IPS-NIHi7 (cell line): ENCODE results near the gene GULP1.
"Not testable (repeated sequence)": the region's sequence is repeated elsewhere in the genome, so short reads cannot be mapped to it uniquely, and the experiment has no call there.

ENCODE experiments used
- DNase-seq: peaks from one replicate; pipeline ENCODE4 v3.0.0; 2012; ENCODE audit warnings: mixed read lengths; ENCODE audit errors: extremely low spot score

Gene GULP1

GRCh38 chr2:188600536-188601210 is 309.0 kb downstream of the GULP1 start:
- no peak for DNase-seq

- no peak for DNase-seq
Measured at GRCh38 chr2:188601391-188601790, 309.7 kb downstream of the GULP1 start.

GRCh38 chr2:188601927-188602326 is 310.3 kb downstream of the GULP1 start:
- no peak for DNase-seq

DNA sequence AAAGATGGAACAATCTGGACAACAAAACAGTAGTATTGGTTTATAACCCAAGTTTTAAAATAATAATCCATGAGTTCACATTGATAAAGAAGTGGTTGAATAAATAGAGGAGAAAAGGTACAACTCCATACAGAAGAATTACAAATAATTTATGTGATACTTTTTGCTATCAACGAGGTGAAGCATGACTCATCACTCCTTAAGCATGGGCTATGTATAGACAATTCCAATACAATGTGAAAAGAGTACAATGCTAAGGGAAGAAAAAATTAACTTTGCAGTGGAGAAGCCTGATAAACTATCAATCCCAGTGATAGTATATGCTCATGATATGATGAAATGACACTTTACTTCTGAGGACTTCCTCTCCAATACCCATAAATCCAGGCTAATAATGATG is 312.9 kb downstream of the GULP1 start:
- DNase-seq = no peak

DNA sequence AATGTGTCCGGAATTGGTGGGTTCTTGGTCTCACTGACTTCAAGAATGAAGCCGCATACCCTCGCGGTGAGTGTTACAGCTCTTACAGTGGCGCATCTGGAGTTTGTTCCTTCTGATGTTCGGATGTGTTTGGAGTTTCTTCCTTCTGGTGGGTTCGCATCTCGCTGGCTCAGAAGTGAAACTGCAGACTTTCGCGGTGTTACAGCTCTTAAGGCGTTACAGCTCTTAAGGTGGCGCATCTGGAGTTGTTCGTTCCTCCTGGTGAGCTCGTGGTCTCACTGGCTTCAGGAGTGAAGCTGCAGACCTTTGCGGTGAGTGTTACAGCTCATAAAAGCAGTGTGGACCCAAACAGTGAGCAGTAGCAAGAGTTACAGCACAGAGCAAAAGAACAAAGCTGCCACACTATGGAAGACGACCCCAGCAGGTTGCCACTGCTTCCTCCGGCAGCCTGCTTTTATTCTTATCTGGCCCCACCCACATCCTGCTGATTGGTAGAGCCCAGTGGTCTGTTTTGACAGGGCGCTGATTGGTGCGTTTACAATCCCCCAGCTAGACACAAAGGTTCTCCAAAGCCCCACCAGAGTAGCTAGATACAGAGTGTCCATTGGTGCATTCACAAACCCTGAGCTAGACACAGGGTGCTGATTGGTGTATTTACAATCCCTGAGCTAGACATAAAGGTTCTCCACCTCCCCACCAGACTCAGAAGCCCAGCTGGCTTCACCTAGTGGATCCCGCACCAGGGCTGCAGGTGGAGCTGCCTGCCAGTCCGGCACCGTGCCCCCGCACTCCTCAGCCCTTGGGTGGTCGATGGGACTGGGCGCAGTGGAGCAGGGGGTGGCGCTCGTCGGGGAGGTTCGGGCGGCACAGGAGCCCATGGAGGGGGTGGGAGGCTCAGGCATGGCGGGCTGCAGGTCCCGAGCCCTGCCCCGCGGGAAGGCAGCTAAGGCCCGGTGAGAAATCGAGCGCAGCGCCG is 314.2 kb downstream of the GULP1 start:
- not testable (repeated sequence) for DNase-seq

- not testable (repeated sequence) for DNase-seq
Measured at GRCh38 chr2:188606596-188606995, 314.9 kb downstream of the GULP1 start.

- DNase-seq = no peak
Measured at GRCh38 chr2:188607501-188607900, 315.8 kb downstream of the GULP1 start.

- no peak for DNase-seq
Measured at GRCh38 chr2:188609321-188610049, 317.8 kb downstream of the GULP1 start.

DNA sequence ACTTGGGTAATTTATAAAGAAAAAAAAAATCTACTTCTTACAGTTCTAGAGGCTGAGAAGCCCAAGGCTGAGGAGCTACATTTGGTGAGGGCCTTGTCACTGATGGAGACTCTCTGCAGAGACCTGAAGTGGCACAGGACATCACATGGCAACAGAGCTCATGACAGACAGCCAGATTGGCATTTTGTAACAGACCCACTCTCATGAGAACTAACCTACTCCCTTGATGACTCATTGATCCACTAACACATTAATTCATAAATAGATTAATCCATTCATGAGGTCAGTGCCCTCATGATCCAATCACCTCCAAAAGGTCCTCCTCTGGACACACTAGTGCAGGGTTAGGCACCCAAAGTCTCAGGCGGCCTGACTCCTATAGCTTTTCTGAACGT is 318.4 kb downstream of the GULP1 start:
- no peak for DNase-seq

DNA sequence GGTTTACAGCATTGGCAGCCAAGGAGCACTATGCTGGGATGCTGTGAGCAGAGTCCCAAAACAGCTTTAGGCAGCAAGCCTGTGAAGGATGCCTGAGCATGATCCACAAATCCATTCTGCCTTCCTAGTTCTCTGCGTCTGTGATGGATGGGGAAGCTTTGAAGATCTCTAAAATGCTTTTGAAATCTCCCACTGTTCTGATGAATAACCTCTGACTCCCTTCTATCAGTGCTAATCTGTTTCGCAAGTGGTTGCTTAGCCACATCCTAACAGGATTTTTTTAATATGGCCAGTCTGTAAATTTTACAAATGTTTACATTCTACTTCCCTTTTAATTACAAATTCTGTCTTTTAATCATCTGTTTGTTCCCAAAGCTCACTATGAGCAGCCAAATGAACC is 319.2 kb downstream of the GULP1 start:
- no peak for DNase-seq

DNA sequence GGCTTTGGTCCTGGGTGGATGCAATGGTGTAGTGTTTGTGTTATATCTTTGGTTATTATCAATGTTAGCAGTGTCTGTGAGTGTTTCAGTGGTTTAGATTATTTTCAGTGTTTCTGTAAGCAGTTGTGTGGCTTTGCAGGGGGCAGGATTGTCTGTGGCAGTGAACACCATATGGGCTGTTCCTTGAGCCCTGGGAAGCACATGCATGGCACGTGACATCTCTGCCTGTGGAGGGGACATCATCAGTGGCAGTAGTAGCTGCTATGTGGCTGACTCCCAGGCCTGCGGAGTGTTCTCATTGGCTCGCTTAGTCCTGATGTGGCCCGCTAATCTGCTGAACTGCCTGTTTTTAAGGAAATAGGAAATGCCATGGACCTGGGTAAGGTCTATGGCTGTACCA is 327.5 kb downstream of the GULP1 start:
- DNase-seq = no peak

DNA sequence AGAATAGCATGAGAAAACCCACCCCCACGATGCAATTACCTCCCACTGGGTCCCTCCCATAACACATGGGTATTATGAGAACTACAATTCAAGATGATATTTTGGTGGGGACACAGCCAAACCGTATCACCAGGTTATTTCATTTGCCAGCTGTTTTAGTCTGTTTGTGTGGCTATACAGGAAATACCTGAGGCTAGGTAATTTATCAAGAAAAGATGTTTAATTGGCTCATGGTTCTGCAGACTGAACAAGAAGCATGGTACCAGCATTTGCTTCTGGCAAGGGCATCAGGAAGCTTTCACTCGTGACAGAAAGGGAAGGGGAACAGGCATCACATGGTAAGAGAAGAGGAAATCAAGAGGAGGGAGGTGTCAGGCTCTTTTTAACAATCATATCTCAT is 329.2 kb downstream of the GULP1 start:
- no peak for DNase-seq

DNA sequence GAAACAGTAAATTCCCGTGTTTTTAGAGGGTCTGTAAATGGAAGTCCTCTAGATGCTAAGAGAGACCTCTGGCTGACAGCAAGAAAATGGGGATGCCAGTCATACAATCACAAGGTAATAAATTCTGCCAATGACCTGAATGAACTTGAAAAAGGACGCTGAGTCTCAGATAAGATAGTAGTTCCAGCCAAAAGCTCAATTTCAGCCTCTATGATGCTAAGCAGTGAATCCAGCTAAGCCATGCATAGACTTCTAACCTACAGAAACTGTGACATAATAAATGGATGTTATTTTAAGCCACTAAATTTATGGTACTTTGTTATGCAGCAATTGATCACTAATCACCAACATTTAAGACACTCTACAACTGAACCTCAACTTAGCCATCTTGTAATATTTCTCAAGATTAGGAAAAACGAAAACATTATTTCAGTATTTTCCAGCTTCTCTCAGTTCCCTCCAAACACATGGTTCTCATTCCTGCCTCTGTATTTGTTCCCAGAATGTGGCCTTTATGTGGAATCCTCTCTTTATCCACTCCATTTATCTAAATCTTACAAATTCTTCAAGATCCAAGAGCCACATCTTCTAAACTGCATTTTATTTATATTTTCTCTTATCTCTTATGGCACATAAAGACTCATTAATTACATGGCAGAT is 331.1 kb downstream of the GULP1 start:
- DNase-seq = no peak

GRCh38 chr2:188623995-188624643 is 332.4 kb downstream of the GULP1 start:
- no peak for DNase-seq

GRCh38 chr2:188627471-188627870 is 335.8 kb downstream of the GULP1 start:
- DNase-seq = no peak

DNA sequence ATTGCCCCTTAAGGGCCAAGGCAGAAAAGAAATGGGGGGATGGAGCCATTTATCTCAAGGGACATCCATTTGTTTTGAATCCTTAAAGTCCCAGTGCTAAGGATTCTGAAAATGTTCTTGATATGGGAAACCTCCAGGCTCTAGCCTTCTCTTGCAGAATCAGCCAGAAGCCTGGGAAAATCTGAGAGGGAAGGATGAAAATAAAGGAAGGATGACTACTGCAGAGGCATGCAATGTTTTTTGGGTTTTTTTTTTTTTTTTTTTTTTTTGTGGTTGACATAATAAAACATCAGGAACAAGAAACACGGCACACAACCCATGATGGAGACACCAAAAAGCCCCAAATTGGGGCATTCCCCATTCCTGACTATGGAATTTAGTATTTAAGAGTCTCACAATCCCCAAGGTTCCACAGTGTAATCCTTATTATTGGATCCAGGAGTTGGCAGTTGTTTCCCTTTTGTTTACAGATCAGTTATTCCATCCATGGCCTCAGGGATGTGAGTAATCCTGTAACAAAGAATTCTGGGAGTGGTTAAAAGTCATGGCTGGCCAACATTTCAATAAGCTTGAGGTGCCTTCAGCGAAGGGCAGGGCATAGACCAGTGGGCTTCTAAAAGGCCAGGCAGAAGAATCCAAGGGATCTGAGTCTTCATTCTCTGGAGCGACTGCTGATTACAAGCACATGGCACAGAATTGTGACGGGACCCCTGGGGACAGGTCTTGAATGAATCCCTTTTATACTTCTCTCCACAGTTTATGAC is 337.5 kb downstream of the GULP1 start:
- DNase-seq = no peak

- DNase-seq = no peak
Measured at GRCh38 chr2:188629753-188630527, 338.3 kb downstream of the GULP1 start.

DNA sequence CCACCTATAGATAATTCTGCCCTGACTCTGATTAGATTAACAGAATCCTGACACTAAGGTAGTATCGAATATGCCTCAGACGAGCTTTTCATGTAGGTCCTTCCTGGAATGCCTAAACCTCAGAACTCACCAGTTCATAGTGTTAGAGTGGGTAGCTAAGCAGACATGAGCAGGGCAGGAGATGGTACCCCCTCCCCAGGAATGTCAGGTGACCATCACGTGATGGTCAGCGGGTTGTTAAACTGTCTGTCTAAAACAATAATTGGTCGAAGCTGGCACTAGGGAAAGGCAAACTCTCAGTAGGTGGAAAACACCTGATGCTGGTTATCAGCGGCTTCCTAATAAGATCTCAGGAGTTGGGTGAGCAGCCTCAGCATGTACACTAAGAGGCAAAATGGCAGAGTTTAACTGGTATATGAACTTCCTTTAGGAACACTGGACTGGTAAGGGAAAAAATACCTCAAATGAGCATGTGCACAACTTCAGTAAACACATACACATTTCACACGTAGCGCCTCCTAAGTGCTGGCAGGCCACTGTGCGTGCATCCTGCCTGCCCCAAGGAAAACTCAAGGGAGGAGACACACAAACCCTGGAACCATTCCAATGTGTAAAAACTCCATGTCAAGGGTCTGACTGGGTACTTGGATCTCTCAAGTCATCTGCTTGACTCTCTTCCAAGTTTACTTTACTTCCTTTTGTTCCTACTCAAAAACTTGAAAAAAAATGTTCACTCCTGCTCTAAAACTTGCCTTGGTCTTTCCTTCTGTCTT is 339.5 kb downstream of the GULP1 start:
- DNase-seq = no peak

- no peak for DNase-seq
Measured at GRCh38 chr2:188634656-188635055, 343.0 kb downstream of the GULP1 start.
